Measurements from ENCODE around the gene HIVEP2.

Gene HIVEP2

DNA sequence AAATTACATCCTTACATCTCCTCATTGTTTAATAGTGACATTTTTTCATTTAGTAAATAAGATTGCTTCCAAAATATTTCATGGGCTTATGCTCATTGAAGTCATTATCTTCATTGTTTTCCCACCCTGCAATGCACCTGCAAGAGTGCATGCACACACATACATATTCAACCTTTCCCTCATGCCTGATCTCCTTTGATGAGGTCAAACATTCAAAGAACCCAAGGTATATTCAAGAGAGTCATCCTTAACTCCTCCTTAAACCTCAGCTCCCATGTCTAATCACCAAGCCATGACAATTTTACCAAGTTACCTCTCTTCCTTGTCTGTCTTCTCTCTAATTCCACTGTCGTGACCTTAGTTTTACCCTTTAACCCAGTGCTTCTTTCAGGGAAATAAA lies 56.5 kb downstream of the HIVEP2 start:
- DNase-seq: no peak

DNA sequence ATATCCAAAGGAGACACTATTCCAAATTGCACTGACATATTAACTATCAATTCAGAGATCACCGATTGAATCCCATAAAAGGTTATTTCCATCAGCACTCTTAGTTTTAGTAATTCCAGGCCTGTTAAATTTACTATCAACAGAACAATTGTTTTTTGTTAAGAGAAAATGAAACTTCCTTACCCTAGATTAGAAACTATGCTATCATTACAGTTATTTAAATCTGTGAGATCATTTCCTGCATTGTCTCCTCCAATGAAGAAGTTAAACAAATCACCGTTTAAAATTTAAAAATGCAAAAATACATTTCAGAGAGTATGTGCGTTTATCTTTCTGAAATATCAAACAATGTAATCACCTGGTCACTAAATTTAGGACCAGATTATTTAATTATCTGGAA lies 57.5 kb downstream of the HIVEP2 start:
- no peak for DNase-seq

DNA sequence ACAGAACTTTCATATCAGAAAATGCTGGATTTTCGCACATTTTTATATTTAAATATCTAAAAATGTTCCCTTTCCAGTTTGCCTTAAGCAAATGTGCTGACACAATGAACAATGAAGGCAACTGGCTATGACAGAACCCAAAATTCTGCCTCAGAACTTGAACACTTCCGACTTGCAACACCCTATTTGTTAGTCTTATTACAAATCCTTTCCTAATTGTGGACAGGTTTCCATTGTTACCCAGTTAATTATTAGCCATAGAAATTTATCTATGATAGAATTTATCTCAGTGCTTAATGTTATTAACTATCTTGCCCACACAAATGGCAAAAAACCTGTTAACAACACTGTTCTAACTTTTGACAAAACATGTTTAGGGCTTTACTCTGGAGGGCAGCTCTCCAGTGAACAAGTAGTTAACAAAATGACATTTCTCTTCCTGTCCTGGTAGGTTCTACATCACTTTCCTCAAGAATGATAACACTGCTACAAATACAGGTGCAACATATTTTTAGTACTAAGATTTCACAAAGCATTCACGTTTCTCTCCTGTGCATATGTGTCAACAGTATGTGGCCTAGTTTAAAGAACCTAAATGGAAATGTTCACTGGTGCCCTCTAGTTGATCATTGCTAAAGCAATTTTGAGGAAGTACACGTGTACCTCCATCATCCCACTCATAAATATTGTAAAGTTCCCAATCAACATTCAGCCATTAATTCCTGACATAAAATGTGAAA lies 58.4 kb downstream of the HIVEP2 start:
- peak; percentile 43 for DNase-seq

DNA sequence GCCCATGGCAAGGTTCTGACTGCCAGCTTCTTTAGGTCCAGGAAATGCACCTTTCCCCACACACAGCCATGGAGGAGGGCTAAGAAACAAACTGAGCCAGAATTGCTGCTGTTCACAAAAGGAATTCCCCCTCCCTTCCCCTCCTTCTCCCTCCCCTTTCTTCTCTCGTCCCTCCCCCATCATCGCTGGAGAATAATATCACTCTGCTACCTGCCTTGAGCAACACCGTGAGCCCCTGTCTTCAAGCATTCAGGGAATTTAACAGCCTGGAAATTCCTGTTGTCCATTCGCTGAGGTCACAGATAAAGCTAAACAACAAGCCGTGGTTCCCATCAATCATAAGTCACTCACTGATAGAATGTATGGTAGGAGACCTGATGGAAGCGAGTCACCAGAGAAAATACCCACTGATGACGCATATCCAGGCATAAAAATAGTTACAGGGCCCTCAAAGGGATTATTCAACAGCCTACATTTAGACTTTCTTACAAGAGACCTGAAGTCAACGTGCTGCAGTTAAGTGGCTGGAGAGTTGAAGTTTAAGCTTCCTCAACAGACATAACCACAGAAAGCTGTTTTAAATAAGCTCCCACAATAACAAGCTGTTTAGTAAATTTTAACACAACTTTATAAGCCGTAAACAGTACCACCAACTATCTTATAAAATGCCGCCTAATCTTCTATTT lies 59.7 kb downstream of the HIVEP2 start:
- peak; percentile 98 for DNase-seq

DNA sequence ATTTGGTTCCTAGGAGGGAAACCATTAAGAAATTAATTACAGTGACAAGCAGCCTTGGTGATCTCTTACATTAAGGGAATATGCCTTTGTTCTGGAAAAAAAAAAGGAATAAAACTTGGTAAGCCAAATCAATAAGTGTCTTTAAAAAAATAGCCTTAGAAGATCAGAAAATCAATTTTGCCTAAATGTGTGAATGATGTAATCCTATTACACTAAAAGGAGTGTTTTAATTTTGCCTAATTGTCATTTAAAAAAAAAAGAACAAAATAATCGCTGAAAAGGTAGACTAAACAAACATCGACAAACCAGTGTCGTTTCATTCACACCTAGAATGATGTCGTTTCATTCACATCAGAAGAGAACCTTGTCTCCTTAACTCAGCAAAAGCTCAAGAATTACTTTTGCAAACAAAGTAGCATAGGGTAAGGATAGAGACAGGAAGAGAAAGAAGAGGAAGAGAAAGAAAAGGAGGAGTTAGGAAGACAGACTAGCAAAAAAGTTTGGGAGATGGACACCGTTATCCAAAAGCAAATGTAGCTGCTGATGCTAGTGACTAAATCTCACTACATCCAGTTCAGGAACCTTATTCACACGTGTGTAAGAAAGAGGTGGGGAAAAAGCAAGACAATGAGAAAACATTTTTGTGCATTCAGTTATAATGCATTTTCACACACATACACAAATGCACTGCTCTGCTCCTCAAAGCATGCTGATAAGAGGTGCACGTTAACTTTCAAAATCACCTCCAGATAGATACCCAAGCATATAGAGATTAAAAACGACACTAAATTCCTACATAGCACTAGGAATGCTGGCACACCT lies 60.6 kb downstream of the HIVEP2 start:
- DNase-seq: no peak

DNA sequence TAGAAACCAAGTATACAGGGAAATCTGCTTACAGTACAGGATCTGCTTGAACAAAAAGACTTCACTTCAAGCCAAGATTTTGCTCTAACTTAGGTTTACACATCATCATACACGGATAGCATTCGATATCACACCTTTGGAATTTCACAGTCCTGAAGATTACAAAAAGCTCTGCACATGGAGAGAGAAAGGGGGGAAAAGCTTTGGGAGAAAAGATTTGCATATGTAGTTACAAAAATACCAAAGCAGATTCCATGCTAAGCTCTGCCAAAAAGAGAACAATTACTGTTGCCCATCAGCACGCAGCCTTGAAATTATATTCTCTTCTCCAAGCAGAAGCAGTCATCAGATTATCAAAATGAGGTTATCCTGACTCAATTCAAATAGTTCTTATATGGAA lies 62.0 kb downstream of the HIVEP2 start:
- peak; percentile 75 for DNase-seq

DNA sequence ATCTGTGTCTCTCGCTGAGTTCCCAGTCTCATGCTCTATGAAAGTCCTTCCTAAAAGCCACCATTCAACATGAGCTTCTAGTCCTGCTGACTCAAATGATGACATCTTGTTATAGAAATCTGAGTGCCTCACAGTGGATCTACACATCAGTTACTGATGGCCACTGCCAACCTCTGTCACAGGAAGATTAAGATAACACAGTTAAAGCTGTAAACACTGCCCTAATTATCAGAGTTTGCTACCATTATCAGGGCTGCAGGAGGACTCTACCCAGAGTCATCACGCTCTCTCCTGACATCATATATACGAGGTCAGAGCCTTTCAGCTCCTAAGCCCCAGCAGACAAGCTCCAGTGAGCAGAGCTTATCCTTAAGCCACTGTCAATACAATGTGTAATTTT lies 63.2 kb downstream of the HIVEP2 start:
- no peak for DNase-seq

DNA sequence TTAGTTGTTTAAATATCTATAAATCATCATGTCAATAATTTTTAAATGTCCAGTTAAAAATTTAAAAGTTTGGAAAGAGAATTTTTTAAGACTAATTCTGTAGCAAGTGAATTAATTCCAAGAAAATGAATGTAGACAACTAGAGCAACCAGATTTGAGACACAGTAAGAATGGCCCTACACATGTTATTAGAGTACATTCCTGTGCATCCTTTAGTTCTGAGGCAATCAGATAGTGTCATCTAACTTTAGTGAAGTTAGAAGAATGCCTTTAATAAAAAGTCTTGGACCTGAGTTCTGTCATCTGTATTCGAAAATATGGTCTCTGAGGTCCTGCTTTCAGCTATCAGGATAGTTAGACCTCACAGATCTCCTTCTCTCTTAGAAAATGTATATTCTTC lies 63.7 kb downstream of the HIVEP2 start:
- peak; percentile 27 for DNase-seq

DNA sequence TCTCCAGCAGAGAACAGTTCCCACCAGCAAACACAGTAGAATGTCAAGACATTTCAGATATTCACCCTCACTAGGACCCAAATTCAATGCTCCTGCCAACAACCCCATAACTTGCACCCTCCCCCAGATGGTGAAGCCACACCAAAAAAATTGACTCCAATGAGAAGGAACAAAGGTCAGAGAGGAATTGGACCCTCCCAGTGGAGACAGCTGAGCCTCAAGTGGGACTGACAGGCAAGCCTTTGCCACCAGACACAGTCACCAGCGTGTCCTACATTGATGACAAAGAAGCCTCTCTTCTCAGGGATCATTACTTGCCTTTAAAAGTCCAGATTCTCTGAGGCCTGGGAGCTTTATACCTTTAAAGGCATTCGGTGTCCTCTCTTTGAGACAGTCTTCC lies 64.8 kb downstream of the HIVEP2 start:
- no peak for DNase-seq

DNA sequence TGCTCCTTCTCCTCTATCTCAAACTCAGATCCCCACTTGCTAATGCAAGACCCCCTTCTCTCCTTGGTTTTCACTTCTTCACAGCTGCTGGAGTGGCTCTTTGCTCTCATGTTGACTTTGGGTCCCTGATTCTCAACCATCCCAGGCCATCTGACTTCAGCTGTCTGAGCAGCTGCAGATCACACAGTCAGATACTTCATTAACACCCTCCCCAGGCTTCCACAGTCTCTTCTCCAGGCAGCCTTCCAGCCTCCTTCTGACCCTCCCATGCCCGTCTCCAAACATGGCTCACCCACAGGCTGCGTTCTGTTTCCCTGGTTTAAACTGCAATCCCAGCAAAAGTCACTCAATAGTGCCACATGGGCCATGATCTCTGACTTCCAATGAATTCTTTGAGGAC lies 65.4 kb downstream of the HIVEP2 start:
- no peak for DNase-seq

DNA sequence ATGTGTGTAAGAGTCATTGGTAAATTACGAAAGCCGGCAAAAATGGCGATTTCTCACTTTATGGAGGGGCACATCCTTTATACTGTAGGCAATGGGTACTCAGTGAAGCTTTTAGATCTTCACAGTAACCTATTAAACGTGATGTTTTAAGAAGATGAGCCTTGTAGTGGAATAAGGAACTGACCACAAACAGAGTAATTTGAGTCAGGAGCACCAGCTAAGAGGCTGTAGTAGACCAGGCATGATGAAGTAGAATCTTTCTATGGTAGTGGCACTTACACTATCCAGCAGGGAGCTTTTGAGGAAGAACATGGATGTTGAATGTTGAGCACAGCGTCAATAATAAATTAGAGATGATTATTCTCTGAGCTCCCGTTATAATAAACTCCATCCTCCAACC lies 65.9 kb downstream of the HIVEP2 start:
- no peak for DNase-seq

DNA sequence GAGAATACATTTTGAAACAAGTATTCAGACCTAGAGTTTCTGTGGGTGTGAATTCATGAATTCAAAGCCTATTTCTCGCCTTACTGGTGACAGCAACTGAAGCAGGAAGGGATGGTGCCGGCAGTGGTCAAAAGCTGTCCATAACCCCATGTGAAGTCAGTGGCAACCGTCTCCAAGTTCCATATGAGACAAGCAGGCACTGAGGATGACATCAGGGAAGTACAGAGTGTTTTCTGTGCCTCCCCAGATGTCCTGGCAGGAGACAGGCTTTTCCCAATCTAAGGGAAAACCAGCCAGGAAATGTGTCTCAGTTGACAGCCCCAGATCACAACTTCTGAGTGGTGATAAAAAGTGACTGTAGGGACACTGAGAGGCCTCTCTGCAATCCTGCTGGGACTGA lies 66.6 kb downstream of the HIVEP2 start:
- no peak for DNase-seq

DNA sequence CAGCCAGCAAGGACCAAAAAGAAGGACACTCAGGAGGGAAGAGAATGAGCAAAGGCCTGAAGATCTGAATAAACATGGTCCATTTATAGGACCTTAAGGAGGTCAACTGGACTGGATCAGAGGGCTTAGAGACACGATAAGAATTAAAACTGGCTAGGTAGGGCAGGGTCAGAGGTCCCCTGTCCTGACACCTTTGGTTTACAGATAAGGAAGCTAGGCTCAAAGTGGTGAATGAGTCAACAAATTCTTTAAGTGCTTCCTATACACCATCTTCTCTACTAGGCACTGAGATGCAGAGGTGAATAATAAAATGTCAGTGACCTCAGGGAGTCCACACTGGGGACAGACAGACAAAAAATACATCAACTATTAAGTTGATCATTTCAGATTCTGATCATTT lies 70.3 kb downstream of the HIVEP2 start:
- no peak for DNase-seq

DNA sequence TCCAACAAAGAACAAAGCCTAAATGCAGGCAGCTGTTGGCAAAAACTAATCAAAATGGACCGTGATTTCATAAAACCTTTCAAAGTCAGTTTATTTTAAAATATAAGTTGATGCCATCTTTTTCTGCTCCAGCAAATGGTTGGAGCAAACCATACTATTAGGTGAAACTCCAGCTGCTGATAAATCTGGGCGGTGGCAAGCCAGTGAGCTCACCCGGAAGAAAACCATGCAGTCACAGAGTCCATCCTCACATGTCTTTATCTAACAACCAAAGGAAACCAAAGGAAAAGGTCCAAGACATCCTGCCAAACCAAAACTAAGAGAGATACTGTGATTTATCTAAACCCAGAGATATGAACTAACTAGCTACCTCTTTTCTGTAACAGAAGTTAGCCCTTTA lies 72.6 kb downstream of the HIVEP2 start:
- DNase-seq: no peak

DNA sequence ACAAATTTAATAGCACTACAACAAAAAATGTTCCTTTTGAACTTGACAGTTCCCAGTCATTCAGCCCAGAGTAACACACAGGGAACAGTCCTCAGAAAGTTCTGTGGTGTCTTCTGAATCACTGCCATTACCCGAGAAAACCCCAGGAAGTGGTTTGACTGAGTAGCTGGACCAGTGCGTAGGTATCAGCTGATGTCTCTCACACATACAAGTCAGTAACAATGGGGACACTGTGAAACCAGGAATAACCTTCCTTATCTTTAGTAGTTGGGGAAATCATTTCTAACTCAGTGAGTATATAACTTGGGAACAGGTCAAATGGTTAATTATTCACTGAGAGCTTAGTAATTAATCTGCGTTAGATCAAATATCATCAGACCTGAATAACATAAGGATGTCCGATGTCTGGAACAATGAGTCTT lies 73.1 kb downstream of the HIVEP2 start:
- DNase-seq: peak; percentile 83

DNA sequence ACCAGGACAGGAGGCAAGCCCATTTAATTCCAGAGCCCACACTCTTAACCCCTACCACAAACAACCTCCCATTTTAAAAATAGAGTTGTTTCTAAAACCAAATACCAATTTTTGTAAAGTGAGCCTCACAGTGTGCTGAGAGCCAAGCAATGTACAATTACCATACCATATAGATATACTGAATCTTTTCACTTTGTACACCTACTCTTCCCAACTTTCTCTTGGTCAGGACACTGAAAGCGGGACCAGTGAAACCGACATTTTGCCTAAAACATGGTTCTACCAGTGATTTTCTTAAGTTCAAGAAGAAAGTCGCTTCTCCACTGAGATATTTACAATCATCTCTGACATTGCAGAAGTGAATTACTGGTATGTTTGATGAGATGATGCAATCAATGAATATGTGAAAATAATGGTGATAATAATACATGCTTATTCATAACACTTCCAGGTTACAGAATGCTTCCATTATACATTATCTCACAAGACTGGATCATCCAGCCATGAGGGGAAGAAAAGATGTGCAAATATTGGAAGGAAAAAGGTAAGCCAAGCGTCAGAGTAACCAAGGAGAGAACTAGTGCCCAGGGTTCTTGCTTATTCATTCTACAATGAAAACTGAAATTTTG lies 74.1 kb downstream of the HIVEP2 start:
- DNase-seq: no peak

DNA sequence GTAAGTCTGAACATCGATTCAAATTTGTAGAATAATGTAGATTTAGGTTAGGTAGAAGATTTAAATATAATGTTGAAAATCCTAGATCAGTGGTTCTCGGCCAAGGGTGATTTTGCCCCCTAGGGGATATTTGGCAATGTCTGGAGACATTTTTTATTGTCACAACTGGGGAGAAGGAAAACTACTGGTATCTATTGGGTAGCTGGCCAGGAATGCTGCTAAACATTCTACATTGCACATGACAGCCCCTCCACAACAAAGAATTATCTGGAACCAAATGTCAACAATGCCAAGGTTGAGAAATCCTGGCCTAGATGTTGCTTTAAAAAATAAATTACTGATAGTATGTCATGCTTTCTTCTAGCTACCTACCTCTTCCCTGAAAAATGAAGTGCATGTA lies 76.1 kb downstream of the HIVEP2 start:
- DNase-seq: no peak

DNA sequence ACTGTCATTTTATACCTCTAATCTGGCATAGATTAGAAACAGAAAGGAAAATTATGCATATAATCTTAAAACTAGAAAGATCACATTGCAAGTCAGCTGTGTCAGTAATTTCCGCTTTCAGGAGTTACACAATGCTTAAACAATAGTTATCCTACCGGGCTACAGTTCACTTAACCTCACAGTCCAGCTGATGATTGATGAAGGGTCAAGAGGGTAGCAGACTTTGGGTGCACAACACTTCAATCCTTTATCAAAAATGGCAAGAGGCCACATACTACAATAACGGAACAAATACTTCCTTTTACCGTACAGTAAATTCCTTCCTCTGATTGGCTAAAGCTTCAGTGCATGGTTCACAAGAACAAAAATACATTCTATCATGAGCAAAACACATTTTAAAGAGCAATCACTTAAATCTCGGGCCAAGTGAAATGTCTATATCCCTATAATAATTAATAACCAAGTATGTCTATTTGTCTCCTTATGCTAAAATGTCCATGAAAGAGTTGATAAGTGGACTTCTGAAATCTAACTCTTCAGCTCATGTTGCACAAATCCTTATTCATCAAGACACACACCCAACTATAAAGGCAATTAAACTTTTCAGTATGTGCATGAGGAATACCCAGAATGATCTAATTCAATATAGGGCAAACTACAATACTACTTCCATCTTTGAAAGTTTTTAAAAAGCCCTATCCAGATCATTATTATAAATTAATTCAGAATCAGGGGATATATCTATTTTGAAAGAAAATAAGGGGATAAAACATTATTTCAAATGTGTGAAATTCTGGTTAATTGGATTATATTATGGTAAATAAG lies 76.8 kb downstream of the HIVEP2 start:
- peak; percentile 30 for DNase-seq

DNA sequence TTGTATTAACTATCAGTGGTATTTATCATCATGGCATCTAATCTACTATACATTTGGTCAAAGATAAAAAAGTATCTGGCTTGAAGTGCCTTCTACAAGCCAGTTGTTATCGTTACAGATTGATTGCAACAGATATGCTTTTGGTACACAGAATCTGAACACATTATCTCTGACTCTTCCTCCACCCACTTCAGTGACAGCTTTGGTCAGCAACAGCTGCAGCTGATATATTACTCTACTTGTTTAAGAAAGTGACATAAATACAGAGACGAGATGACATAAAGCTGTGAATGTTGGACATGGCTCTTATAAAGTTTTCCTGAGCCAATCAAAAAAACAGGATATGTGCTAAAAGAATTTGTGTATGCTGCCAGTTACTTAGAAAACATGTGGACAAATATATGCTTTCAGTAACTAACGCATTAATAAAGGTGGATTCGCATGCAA lies 77.6 kb downstream of the HIVEP2 start:
- no peak for DNase-seq

DNA sequence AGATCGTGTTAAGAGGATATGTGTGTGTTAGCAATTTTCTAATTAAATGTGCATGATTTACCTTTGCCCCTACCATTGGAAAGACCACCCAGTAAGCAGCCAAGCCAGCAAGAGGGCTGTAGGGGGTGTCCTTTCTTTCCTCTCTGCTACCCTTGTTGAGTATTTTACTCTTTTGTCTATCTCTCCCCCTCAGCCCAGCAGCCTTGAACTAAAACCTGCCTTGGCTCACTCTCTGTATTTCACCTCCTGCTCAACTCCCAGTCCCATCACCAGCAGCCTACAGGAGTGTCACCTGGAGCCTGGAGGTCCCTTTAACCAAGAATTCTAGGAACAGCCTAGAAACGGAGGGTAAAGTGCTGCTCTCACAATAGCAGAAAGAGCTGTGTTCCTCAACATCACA lies 81.0 kb downstream of the HIVEP2 start:
- no peak for DNase-seq

DNA sequence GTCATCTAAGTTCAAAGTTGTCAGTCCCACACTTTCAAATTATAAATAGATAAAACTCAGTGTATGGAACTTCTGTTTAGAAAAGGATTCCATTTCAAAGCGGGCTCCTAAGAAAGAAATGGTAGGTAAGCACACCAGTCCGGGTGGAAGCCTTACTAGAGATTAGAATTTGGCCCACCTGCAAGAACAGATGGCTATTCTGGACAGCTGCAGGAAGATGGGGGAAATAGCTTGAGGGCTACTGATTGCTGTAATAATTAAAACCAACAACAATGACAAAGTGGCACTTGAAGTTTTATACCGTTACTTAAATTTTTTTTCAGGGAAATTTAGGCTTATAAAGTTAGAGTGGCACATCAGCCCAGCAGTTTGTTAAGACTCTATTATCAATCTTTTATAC lies 83.3 kb downstream of the HIVEP2 start:
- no peak for DNase-seq

DNA sequence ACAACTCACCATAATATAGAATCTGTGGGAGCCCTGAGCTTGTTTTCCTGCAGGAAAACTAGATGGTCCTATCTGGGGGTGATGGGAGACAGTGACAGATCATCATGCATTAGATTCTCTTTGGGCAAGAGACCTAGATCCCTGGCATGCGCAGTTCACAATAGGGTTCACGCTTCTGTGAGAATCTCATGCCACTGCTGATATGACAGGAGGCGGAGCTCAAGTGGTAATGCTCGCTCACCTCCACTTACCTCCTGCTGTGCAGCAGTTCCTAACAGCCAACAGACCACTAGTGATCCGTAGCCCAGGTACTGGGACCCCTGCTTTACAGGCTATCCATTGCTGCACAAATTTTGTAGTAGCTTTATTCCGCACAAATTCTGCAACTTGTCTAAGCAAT lies 84.5 kb downstream of the HIVEP2 start:
- DNase-seq: no peak
